Measurements from ENCODE around the gene MMP14. TPM values are rescaled to one million over a fixed set of nuclear protein-coding genes. Genes with fewer than 3 reads are reported as not detected.

MMP14 gene
- total and polyA plus RNA-seq, 2 of the 8 experiments (the other 6 are each of a cell fraction or from before 2014, with no cell fraction given): 58.2 to 86.8 TPM

DNA sequence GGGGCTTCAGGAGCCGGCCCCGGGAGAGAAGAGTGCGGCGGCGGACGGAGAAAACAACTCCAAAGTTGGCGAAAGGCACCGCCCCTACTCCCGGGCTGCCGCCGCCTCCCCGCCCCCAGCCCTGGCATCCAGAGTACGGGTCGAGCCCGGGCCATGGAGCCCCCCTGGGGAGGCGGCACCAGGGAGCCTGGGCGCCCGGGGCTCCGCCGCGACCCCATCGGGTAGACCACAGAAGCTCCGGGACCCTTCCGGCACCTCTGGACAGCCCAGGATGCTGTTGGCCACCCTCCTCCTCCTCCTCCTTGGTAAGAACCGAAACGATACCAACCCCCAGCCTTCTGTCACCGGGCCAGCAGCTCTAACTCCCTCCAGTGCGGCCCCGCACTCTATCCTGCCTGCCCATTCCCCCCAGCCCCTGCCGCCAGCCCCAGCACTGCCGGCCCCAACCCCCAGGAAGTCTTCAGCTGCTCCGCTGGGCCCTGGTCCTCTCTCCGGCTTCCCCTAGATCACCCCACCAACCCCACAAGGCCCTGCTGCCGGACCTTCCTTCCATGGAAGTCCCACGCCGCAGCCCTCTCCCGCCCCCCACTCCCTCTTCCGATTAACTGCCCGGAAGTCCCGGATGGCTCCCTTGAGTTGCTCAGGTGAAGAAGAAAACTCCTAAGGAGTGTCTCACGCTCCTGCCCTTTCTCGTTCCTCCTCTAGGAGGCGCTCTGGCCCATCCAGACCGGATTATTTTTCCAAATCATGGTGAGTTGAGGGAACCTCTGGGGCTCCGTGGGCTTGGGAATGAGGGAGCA, 35.8 kb downstream of the MMP14 start (continued):
- TF ChIP-seq CBX8 (IDR thresholded peaks at IDR 0.05; ENCODE audit: borderline replicate concordance, low read depth, low read length) (no peak), CREB1 (IDR thresholded peaks at IDR 0.05) (peak; percentile 33; the same call in 1 of the 2 replicates), HDAC2 (IDR thresholded peaks at IDR 0.05; ENCODE audit: borderline replicate concordance in 1 of 2, low read depth in 2 of 2, low read length in 2 of 2) (0 out of 4 replicates have a peak, but pooled peaks of 1 of the 2 experiments have one; percentile 64), KDM4A (IDR thresholded peaks at IDR 0.05; ENCODE audit: low read depth, low read length, severe bottlenecking) (no peak)

Measured in H1 (cell line).